HG03095 (cell line): Measurements from ENCODE around the gene SLC24A4.
"Not testable (repeated sequence)": the region's sequence is repeated elsewhere in the genome, so short reads cannot be mapped to it uniquely, and the experiment has no call there.

Source experiments
- ATAC-seq: cut with Tn5 transposase; IDR thresholded peaks from one replicate; pipeline ENCODE4 v1.9.1; 2021; ENCODE audit warnings: moderate library complexity; ENCODE audit not compliant: unreplicated experiment

Gene SLC24A4

DNA sequence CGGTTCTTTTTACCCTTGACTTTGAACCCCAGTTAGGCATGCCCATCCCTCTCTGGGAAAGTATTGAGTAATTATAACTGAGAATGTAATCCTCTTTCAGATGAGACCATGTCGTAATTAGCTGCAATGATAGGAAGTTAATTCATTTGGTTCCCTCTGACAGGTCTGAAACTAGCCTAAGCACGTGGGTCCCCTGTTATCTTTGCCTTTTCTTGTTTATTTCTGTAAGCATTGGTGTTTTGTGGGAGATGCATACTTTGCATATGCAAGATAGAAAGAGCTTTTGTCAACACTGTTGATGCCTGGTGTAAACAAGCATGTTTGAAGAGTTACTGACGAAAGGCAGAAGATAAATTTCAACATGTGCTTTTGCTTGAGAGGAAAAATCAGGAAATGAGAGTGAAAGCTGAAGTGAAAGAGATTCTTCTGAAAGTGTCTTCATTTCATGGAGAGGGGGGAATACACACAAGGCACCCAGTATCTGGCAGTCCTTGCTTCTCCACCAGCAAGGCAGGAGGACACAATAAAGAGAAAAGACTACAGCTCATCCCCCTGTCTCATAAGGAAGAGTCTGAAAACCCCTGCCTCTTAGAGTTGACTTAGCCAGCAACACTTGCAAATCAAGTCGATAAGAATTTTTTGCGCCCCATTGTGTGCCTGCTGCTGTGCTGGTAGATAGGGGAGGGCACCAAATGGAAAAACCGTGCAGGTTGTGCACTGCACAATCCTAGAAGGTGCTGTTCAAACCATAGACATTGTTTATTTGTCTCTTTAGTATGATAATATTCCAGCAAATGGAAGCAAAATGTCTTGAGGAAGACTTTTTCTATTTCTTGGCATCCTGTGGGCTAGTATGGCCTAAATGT, 77.8 kb downstream of the SLC24A4 start:
- peak; percentile 74 for ATAC-seq

DNA sequence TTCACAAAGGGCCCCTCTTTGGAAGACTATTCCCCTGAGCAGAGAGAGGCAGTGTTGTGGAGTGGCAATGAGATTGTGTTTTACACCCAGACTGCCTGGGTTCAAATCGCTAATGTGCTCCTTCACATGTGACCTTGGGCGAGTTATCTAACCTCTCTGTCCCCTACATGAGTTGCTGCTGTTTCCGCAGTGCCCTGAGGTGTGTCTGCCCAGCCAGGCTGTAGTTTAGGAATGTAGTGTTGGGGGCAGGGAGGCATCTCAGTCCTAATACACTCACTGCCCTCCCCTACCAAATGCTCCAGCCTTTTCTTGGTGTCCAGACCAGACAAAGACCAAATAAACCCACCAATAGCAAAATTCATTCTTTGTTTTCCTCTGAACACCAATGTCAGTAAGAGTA, 78.6 kb downstream of the SLC24A4 start:
- no peak for ATAC-seq

DNA sequence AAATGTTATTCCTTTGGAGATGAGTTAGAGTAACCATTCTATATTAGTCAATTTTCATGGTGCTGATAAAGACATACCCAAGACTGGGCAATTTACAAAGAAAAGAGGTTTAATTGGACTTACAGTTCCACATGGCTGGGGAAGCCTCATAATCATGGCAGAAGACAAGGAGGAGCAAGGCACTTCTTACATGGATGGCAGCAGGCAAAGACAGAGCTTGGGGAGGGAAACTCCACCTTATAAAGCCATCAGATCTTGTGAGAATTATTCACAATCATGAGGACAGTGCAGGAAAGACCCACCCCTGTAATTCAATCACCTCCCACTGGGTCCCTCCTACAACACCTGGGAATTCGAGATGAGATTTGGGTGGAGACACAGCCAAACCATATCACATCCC, 79.5 kb downstream of the SLC24A4 start:
- ATAC-seq, result not testable (repeated sequence)

DNA sequence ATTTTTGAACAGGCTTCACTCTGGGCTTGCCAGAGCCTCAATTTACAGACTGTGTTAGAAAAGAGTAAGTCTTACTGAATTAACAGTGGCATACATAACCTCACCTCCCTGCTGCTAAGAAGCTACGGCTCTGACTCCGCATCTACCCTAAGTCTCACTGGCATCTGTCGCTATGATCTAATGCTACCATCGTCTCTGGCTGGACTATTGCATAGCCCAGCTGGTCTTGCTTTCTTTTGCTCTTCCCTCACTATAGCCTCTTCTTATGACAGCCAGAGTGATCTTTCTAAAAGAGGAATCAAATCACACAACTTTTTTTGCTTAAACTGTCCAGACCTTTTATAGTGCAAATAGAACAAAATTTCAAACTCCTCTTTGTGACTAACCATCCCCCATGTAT, 81.1 kb downstream of the SLC24A4 start:
- no peak for ATAC-seq

DNA sequence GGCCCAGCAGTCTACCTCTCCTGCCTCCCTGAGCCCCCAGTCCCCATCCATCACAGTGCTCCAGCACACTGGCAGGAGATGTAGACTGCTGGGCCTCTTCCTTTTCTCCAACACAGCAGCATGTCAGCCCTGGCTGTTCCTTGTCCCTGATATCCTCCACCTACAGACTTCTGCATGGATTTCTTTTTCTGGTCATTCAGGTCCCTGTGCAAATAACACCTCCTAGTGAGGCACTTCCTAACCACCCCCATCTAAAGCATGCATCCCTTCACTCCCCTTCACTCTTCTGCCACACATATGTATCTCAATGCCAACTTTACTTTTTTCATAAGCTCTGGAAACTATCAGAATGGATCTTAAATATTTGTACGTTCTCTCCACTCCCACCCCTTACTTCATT, 81.5 kb downstream of the SLC24A4 start:
- no peak for ATAC-seq

DNA sequence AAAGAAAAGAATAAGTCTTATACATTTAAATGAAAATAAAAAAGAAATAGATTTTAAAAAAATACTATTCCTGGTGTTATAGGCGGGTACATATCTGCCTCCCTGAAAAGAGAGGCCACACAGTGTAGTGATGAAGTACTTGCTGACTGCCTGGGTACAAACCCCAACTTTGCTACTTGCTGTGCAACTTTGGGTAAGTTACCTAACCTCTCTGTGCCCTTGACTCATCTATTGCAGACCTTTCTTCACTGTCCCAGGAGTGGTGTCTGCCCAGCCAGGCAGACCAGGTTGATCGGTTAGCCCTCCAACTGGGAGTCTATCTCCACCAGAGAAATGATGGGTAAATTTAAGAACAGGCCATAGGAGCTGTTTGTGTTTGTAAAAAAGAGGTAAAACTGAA, 82.0 kb downstream of the SLC24A4 start:
- ATAC-seq, result no peak

DNA sequence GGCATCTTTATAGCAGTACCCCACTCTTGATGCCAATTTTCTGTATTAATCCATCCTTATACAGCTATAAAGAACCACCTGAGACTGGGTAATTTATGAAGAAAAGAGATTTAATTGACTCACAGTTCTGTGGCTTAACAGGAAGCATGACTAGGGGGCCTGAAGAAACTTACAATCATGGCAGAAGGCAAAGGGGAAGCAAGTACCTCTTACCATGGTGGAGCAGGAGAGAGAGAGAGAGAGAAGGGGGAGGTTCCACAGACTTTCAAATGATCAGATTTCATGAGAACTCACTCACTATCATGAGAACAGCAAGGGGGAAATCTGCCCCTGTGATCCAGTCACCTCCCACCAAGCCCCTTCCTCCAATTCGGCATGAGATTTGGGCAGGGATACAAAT, 84.4 kb downstream of the SLC24A4 start:
- ATAC-seq, result no peak

DNA sequence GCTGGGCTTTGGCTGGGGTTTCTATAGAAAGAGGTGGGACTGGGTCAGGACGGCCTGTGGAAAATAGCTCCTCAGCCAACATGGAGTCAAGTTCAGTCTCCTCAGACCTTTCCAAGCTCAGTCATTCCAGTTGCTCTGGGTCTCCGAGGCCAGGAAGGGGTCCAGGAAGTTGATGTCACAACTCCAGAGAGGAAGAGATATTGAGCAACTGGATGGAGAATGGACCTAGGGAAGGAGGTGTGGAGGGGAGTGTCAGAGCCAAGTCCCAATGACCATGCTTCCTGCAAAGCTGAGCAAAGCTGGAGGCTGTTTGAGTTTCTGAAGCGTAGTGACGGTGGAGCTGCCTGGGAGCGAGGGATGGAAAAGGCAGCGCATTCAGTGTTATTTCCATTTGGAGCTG, 86.1 kb downstream of the SLC24A4 start:
- no peak for ATAC-seq

DNA sequence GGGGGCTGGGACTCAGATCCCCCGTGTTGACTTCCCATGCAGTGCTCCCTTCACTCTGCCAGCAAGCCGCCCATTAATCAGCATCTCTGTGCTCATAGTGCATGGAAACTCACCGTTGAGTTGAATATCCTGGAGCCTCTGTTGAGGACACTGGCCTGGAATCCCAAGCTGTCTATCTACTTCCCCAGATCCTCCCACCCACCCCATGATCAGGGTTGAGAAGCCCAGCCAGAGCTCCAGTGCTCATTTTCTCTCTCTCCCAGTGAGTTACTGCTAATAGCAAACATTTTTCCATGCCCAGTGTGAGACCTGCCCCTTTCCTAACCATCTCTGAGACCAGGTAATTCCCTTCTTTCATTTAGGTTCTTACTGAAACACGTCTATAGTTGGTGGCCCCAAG, 88.2 kb downstream of the SLC24A4 start:
- ATAC-seq, result no peak

DNA sequence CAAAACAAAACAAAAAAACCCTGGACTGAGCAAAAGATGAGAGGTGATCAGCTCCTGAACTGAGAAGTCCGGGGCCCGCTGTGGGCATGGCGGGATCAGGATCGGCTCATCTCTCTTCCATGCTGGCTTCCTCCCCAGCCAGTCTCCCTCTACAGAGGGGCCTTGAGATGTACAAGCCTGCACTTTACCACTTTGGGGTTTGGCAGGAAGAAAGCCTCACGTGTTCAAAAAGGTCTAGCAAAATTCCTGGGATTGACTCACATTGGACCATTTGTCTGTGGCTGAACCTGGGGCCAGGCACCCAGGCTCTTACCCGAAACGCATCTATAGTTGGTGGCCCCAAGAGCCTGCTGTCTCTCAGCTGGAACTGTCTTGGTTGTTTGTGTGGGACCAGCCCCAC, 89.0 kb downstream of the SLC24A4 start:
- no peak for ATAC-seq

DNA sequence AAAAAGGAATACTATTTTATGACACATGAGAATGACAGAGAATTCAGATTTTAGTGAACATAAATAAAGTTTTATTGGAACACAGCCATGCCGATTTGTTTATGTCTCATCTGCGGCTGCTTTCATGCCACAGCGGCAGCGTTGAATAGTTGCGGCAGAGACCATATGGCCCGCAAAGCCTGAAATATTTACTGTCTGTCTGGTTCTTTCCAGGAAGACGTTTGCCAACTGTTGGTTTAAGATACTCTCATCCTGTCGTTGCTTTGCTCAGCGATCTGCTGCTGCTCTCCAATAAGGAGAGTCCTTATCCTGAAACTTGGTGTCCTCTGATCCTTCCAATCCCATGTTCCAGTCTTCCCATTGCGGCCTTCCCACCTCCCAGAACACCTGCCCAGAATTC, 89.9 kb downstream of the SLC24A4 start:
- ATAC-seq, result no peak

DNA sequence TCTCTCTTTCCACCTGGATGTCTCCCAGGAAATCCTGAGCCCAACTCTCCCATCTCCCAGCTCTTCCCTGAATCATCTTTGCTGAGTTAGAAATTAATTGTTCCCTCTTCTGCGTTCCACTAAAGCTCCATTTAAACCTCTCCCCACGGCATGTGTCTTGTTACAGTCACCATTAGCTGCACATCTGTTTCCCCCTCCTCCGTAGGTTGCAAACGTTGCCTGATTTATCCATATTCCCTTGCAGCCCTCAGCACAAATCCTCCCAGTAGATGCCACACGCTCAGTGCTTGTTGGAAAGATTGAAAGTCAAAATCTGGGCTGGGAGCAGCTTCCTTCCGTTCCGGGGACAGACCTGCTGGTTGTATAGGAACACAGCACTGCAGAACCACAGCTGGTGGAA, 90.4 kb downstream of the SLC24A4 start:
- ATAC-seq, result no peak

DNA sequence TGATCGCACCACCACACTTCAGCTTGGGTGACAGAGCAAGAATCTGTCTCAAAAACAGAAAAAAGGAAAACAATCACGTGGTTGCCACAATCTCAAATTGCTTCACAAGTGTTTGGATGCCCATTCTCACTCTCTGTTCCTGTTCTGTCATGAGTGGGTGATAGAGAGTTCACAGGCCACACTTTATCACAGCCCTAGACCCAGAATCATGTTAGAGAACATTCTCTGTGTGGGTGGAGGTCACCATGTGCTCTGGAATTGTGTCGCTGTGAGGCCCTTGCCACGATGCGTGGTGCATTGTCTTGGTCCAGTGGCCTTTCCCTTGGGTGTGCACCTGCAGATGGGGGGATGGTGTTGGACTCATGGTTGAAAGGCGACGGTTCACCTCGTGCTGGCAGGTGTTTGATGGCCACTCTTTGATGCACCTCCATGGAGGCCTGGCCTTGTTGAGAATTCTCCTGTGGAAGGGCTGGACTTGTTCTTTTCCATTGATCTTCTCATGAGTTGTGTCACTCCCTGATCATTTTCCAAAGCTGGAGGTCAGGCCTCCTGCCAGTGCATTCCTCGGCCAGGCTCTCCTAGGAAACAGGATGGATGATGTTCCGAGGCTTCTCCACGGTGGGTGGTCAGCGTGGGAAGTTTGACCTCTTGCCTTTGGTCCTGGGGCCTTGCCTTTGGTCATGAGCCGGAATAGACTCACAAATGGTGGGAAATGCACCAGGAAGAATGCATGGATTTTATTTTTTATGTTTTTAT, 91.9 kb downstream of the SLC24A4 start:
- ATAC-seq, result no peak

DNA sequence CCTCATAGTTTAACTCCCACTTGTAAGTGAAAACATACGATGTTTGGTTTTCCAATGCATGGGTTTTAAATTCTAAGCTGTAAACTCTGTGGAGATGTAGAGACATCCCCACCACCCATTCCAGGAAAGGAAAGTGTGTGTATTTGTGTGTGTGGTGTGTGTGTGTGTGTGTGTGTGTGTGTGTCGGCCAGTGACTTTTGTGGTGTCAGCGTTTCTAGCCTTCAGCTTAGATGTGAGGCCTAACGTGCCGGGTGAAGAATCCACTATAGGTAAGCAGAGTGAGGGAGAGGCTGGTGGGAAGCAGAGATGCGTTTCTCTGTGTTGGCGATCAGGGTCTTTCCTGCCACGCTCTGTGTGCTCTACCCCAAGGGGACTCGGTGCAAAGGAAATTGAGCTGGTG, 93.0 kb downstream of the SLC24A4 start:
- ATAC-seq, result no peak

DNA sequence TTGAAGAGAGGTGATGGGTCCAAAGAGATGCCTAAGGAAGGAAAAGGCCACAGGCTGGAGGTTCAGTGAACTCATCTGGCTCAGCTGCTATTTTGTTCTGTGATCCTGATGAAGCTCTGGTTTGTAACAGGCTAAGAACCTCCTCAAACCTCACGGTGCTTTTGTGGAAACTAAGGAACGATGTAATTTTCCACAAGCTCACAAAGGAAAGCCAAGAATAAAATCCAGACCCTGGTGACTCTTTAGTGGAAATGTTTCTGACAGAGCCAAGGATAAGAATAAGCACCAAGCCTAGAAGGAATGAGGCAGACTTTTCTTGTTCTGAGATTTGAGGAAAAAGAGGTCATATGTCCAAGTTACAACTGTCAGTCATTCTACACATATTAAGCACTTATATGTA, 93.6 kb downstream of the SLC24A4 start:
- ATAC-seq, result no peak

DNA sequence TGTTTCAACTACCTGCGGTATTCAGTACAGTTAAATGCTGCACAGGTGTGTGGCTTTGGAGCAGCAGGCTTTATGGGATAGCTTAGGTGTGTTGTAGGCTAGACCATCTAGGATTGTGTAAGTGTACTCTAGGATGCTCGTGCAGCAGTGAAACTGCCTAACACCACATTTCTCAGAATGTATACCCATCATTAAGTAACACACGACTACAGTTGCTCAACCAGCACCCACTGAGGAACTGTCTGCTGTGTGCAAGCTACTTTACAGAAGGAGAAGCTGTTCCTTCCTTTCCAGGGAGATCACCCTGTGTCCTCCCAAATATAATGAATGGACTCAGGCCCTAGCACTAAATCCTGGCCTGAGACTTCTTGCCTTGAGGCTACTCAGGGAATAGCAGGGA, 94.8 kb downstream of the SLC24A4 start:
- no peak for ATAC-seq

DNA sequence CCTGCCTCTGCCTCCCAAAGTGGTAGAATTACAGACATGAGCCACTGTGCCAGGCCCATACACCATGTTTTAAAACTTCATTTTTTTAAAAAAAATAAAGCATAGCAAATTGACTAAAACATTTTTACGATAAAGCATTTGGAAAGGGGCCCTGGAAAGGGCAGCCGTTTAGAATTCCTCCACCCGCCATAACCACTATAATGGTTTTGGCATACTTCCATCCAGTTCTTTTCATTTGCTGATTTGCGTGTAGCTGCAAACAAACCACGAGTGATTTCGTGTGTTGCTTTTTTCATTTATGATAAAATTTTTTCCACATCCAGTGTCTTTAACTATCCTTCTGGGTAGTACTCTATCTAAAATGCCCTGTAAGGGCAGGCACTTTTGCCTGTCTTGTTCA, 98.8 kb downstream of the SLC24A4 start:
- ATAC-seq, result no peak

DNA sequence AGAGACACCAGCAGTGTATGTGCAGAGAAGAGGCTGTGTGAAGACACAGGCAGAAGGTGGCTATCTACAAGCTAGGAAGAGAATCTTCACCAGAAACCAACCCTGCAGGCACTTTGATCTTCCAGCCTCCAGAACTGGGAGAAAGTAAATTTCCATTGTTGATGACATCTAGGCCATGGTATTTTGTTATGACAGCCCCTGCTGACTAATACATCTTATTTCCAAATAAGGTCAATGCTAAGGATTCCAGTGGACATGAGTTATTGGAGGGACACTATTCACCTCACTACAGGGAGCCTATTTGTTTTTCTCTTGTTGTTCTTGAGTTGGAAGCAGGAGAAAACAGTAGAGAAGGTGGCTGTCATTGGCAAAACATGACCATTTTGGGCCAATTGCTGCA, 102.1 kb downstream of the SLC24A4 start:
- no peak for ATAC-seq

DNA sequence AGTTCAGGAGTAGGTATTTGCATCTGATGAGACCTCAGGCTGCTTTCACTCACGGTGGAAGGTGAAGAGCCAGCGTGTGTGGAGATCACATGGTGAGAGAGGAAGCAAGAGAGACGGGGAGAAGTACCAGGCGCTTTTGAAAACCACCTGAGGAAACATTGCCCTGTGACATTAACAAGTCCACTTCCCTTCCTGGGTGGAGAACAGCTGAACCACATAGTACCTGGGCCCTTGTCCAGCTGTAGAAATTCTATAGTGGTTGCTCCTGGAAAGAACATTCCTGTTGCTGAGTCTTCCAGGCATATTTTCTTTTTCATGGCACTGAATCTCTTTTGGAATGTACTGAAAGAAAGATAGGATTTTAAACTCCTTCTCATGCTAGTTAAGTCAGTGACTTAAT, 103.3 kb downstream of the SLC24A4 start:
- ATAC-seq, result no peak

DNA sequence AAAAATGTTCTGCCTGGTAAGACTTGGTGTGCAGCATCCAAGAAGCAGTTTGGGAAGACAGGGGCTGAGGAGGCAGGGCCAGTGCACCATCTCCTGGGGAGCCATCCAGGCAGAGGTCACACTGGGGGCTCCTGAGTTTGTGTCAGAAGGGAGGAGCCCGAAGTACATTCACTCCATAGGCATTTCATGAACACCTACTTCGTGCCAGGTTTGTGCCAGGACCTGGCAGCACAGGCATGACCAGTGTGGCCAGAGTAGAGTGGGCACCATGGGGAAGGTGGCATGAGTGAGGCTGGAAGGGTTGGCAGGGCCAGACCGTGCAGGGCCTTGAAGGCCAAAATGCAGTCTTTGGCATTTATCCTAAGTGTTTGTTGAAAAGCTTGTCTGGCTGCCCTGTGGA, 104.1 kb downstream of the SLC24A4 start:
- no peak for ATAC-seq

DNA sequence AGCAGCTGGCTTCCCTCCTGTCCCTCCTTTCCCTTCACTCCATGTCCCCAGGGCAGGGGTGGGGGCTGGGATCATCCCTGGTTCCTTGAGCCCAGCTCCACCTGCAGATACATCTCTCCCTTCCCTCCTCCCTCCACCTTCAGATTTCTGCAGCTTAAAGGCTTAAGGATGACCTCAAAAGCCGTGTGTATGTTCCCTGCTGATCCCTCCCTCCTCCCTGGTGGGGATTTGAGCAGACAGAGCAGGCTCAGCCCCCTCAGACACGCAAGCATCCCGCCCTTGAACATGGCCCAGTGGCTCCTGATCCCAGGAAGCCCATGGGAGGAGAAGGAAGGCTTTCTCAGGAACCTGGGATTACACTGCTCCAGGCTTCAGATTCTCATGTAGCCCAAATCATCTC, 107.7 kb downstream of the SLC24A4 start:
- ATAC-seq, result no peak

DNA sequence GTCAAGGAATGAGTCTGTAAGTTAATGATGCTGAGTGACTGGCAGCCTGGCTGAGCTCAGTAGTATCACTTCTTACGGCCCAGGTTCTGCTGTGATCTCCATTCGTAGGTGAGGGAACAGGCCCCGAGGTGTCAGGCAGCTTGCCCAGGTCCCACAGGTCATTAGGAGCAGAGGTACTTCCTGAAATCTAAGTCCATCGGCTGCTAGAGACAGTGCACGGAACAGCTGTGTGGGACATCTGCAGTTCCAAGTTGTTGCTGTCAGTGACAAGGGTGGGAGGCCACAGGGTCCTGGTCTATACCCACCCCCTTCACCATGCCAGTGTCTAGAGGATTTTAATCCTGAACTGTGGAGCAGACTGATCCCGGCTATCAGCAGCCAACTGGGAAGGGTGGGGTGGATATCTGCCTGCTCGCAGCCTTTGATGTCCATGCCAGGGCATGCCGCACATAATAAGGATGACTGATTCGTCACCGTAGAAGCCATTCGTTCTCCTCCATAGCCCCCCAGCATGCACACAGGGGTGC, 108.3 kb downstream of the SLC24A4 start:
- ATAC-seq, result no peak
